ENCODE results near the gene SCAMP5. TPM values are rescaled to one million over a fixed set of nuclear protein-coding genes. Genes with fewer than 3 reads are reported as not detected.

Gene SCAMP5
- total and polyA plus RNA-seq, 3 experiments from 2014 or later: 0.16 to 1.1 (median 0.74) TPM

GRCh38 chr15:75059607-75060006 lies 64.2 kb downstream of the SCAMP5 start:
- Histone ChIP-seq H3K27me3 (ENCODE audit: insufficient read depth, low read length, poor library complexity, severe bottlenecking) (no peaks in the 10 kb centered on the region), H3K4me1 (ENCODE audit: insufficient read depth, low read length) (no peaks in the 10 kb centered on the region), H3K27ac (ENCODE audit: low read depth, low read length) (no peak overlapping the region), H3K9me3 (ENCODE audit: low read length) (no peaks in the 10 kb centered on the region), H3K4me3 (ENCODE audit: low read length) (no peak overlapping the region), H3K36me3 (ENCODE audit: insufficient read depth, low read length) (no peaks in the 10 kb centered on the region)
- H3K4me3 Mint-ChIP-seq: no peak overlapping the region
- no peaks in the 10 kb centered on the region for H3K9me3 Mint-ChIP-seq
- H3K4me1 Mint-ChIP-seq: peaks cover 3 to 5% (median 5%) of the 10 kb centered on the region in 3 donors
- H3K36me3 Mint-ChIP-seq: peaks cover 0 to 9% (median 2%) of the 10 kb centered on the region in 3 donors
- DNase-seq: no peak
- ChIA-PET CTCF (no interaction called here), POLR2A (no interaction called here)
- H3K27ac Mint-ChIP-seq: no peak overlapping the region
- H3K27me3 Mint-ChIP-seq: no peaks in the 10 kb centered on the region

DNA sequence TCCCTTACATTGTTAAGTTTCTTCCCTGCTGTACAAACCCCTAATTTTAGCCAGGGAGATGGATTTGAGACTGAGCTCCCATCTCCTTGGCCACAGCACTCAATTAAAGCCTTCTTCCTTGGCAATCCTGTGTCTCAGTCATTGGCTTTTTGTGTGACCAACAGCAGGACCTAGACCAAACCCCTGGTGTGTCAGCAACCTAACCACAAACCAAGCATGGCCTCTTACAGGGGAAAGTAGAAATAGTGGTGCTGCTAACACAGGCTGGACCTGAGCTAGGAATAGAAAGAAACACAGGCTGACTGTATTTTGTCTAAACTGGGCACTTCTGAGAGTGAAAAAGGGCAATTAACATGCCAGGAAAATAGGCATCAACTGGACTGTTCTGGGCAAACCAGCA lies 65.9 kb downstream of the SCAMP5 start:
- Histone ChIP-seq H3K27me3 (ENCODE audit: insufficient read depth, low read length, poor library complexity, severe bottlenecking) (no peaks in the 10 kb centered on the region), H3K4me3 (ENCODE audit: low read length) (no peak overlapping the region), H3K27ac (ENCODE audit: low read depth, low read length) (no peak overlapping the region), H3K4me1 (ENCODE audit: insufficient read depth, low read length) (peaks cover 11% of the 10 kb centered on the region), H3K9me3 (ENCODE audit: low read length) (no peaks in the 10 kb centered on the region), H3K36me3 (ENCODE audit: insufficient read depth, low read length) (no peaks in the 10 kb centered on the region)
- H3K27ac Mint-ChIP-seq: peak overlapping the region in 3 of 8 donors; percentile 37 to 82 (median 60)
- no peak overlapping the region for H3K4me3 Mint-ChIP-seq
- H3K4me1 Mint-ChIP-seq: peaks cover 9 to 20% (median 15%) of the 10 kb centered on the region in 3 donors
- peaks cover 0 to under 1% (median 0%) of the 10 kb centered on the region in 5 donors for H3K9me3 Mint-ChIP-seq
- ChIA-PET POLR2A (interaction anchor here (0.6 kb wide), 1 partner anchor 361 kb away, joined by 5 read pairs; no protein-coding TSS in a partner anchor), CTCF (no interaction called here)
- peaks cover 0 to 6% (median 2%) of the 10 kb centered on the region in 3 donors for H3K36me3 Mint-ChIP-seq
- no peak for DNase-seq
- H3K27me3 Mint-ChIP-seq: no peaks in the 10 kb centered on the region

- ChIA-PET CTCF (no interaction called here), POLR2A (no interaction called here)
- H3K27me3 Mint-ChIP-seq: no peaks in the 10 kb centered on the region
- peaks cover 0 to 6% (median 2%) of the 10 kb centered on the region in 3 donors for H3K36me3 Mint-ChIP-seq
- no peaks in the 10 kb centered on the region for H3K36me3 ChIP-seq (ENCODE audit: insufficient read depth, low read length)
- peaks cover 0 to 4% (median 0%) of the 10 kb centered on the region in 5 donors for H3K9me3 Mint-ChIP-seq
- H3K27ac ChIP-seq (ENCODE audit: low read depth, low read length): no peak overlapping the region
- H3K4me1 Mint-ChIP-seq: peaks cover 21 to 34% (median 29%) of the 10 kb centered on the region in 3 donors
- H3K4me1 ChIP-seq (ENCODE audit: insufficient read depth, low read length): peaks cover 25% of the 10 kb centered on the region
- no peak overlapping the region for H3K4me3 ChIP-seq (ENCODE audit: low read length)
- H3K27me3 ChIP-seq (ENCODE audit: insufficient read depth, low read length, poor library complexity, severe bottlenecking): no peaks in the 10 kb centered on the region
- H3K27ac Mint-ChIP-seq: peak overlapping the region in 1 of 8 donors; percentile 67
- no peaks in the 10 kb centered on the region for H3K9me3 ChIP-seq (ENCODE audit: low read length)
- H3K4me3 Mint-ChIP-seq: no peak overlapping the region
- no peak for DNase-seq
Observed at GRCh38 chr15:75062706-75063105, 67.3 kb downstream of the SCAMP5 start.

GRCh38 chr15:75063338-75063737 lies 68.0 kb downstream of the SCAMP5 start:
- Mint-ChIP-seq H3K27me3 (peaks cover 0 to under 1% of the 10 kb centered on the region in 2 donors), H3K4me1 (peaks cover 21 to 38% (median 34%) of the 10 kb centered on the region in 3 donors)
- POLR2A ChIA-PET: no interaction called here

GRCh38 chr15:75063889-75064288 lies 68.5 kb downstream of the SCAMP5 start:
- POLR2A ChIA-PET: no interaction called here

More at GRCh38 chr15:75063338-75063737, 68.0 kb downstream of the SCAMP5 start:
- Mint-ChIP-seq H3K27ac (no peak overlapping the region), H3K36me3 (peaks cover 0 to under 1% (median 0%) of the 10 kb centered on the region in 3 donors), H3K4me3 (no peak overlapping the region), H3K9me3 (peaks cover 0 to 4% (median 0%) of the 10 kb centered on the region in 5 donors)
- H3K4me3 ChIP-seq (ENCODE audit: low read length): no peak overlapping the region
- CTCF ChIA-PET: no interaction called here
- no peaks in the 10 kb centered on the region for H3K27me3 ChIP-seq (ENCODE audit: insufficient read depth, low read length, poor library complexity, severe bottlenecking)
- no peak overlapping the region for H3K27ac ChIP-seq (ENCODE audit: low read depth, low read length)
- H3K4me1 ChIP-seq (ENCODE audit: insufficient read depth, low read length): peaks cover 31% of the 10 kb centered on the region
- no peaks in the 10 kb centered on the region for H3K36me3 ChIP-seq (ENCODE audit: insufficient read depth, low read length)
- DNase-seq: no peak
- no peaks in the 10 kb centered on the region for H3K9me3 ChIP-seq (ENCODE audit: low read length)

GRCh38 chr15:75064846-75065245 lies 69.5 kb downstream of the SCAMP5 start:
- H3K4me3 Mint-ChIP-seq: no peak overlapping the region
- CTCF ChIA-PET: no interaction called here
- H3K27me3 Mint-ChIP-seq: peaks cover 3 to 8% of the 10 kb centered on the region in 2 donors

More at GRCh38 chr15:75063889-75064288, 68.5 kb downstream of the SCAMP5 start:
- CTCF ChIA-PET: no interaction called here
- Histone ChIP-seq H3K9me3 (ENCODE audit: low read length) (no peaks in the 10 kb centered on the region), H3K4me3 (ENCODE audit: low read length) (no peak overlapping the region), H3K27ac (ENCODE audit: low read depth, low read length) (no peak overlapping the region), H3K36me3 (ENCODE audit: insufficient read depth, low read length) (no peaks in the 10 kb centered on the region), H3K4me1 (ENCODE audit: insufficient read depth, low read length) (peaks cover 33% of the 10 kb centered on the region), H3K27me3 (ENCODE audit: insufficient read depth, low read length, poor library complexity, severe bottlenecking) (no peaks in the 10 kb centered on the region)
- H3K36me3 Mint-ChIP-seq: no peaks in the 10 kb centered on the region
- peaks cover 0 to 4% of the 10 kb centered on the region in 2 donors for H3K27me3 Mint-ChIP-seq
- H3K9me3 Mint-ChIP-seq: peaks cover 0 to 4% (median 0%) of the 10 kb centered on the region in 5 donors
- H3K4me3 Mint-ChIP-seq: peak overlapping the region in 1 of 7 donors; percentile 2
- H3K4me1 Mint-ChIP-seq: peaks cover 21 to 43% (median 39%) of the 10 kb centered on the region in 3 donors
- H3K27ac Mint-ChIP-seq: peak overlapping the region in 1 of 8 donors; percentile 25
- DNase-seq: no peak

GRCh38 chr15:75065467-75065850 lies 70.1 kb downstream of the SCAMP5 start:
- H3K4me3 Mint-ChIP-seq: peak overlapping the region in 3 of 7 donors; percentile 0 to 41 (median 36)
- H3K27ac Mint-ChIP-seq: peak overlapping the region in 7 of 8 donors; percentile 7 to 79 (median 33)
- POLR2A ChIA-PET: no interaction called here
- H3K27me3 ChIP-seq (ENCODE audit: insufficient read depth, low read length, poor library complexity, severe bottlenecking): no peaks in the 10 kb centered on the region
- H3K9me3 ChIP-seq (ENCODE audit: low read length): no peaks in the 10 kb centered on the region
- H3K36me3 ChIP-seq (ENCODE audit: insufficient read depth, low read length): no peaks in the 10 kb centered on the region
- H3K4me1 Mint-ChIP-seq: peaks cover 24 to 48% (median 47%) of the 10 kb centered on the region in 3 donors
- no peak overlapping the region for H3K27ac ChIP-seq (ENCODE audit: low read depth, low read length)
- H3K9me3 Mint-ChIP-seq: peaks cover 0 to 4% (median 0%) of the 10 kb centered on the region in 5 donors
- H3K4me1 ChIP-seq (ENCODE audit: insufficient read depth, low read length): peaks cover 33% of the 10 kb centered on the region
- peaks cover 4 to 8% of the 10 kb centered on the region in 2 donors for H3K27me3 Mint-ChIP-seq
- H3K4me3 ChIP-seq (ENCODE audit: low read length): no peak overlapping the region
- no peak for DNase-seq
- CTCF ChIA-PET: no interaction called here
- no peaks in the 10 kb centered on the region for H3K36me3 Mint-ChIP-seq

More at GRCh38 chr15:75064846-75065245, 69.5 kb downstream of the SCAMP5 start:
- no peak for DNase-seq
- no peaks in the 10 kb centered on the region for H3K27me3 ChIP-seq (ENCODE audit: insufficient read depth, low read length, poor library complexity, severe bottlenecking)
- H3K4me3 ChIP-seq (ENCODE audit: low read length): no peak overlapping the region
- Mint-ChIP-seq H3K9me3 (peaks cover 0 to 4% (median 0%) of the 10 kb centered on the region in 5 donors), H3K27ac (peak overlapping the region in 1 of 8 donors; percentile 24), H3K36me3 (no peaks in the 10 kb centered on the region), H3K4me1 (peaks cover 24 to 48% (median 46%) of the 10 kb centered on the region in 3 donors)
- POLR2A ChIA-PET: no interaction called here
- H3K4me1 ChIP-seq (ENCODE audit: insufficient read depth, low read length): peaks cover 33% of the 10 kb centered on the region
- H3K9me3 ChIP-seq (ENCODE audit: low read length): no peaks in the 10 kb centered on the region
- no peak overlapping the region for H3K27ac ChIP-seq (ENCODE audit: low read depth, low read length)
- no peaks in the 10 kb centered on the region for H3K36me3 ChIP-seq (ENCODE audit: insufficient read depth, low read length)

- Mint-ChIP-seq H3K27me3 (peaks cover 4 to 8% of the 10 kb centered on the region in 2 donors), H3K4me1 (peaks cover 24 to 48% (median 47%) of the 10 kb centered on the region in 3 donors), H3K27ac (peak overlapping the region in 6 of 8 donors; percentile 7 to 79 (median 34)), H3K36me3 (no peaks in the 10 kb centered on the region), H3K9me3 (peaks cover 0 to 4% (median 0%) of the 10 kb centered on the region in 5 donors), H3K4me3 (peak overlapping the region in 2 of 7 donors; percentile 36 to 41)
- Histone ChIP-seq H3K27ac (ENCODE audit: low read depth, low read length) (peak overlapping the region; percentile 39), H3K4me3 (ENCODE audit: low read length) (no peak overlapping the region), H3K27me3 (ENCODE audit: insufficient read depth, low read length, poor library complexity, severe bottlenecking) (no peaks in the 10 kb centered on the region), H3K36me3 (ENCODE audit: insufficient read depth, low read length) (no peaks in the 10 kb centered on the region), H3K4me1 (ENCODE audit: insufficient read depth, low read length) (peaks cover 33% of the 10 kb centered on the region), H3K9me3 (ENCODE audit: low read length) (no peaks in the 10 kb centered on the region)
- no peak for DNase-seq
- CTCF ChIA-PET: no interaction called here
- POLR2A ChIA-PET: interaction anchor here (0.6 kb wide), 2 partner anchors 131 to 136 kb away, joined by 3 read pairs; partner anchors contain the start of gene C15orf39
Observed at GRCh38 chr15:75065851-75066509, 70.6 kb downstream of the SCAMP5 start.

Data from CD8-positive, alpha-beta memory T cell (primary cell).